ENCODE measurements around the gene AGO4. TPM values are rescaled to one million over a fixed set of nuclear protein-coding genes. Genes with fewer than 3 reads are reported as not detected.
A peak's percentile ranks its signal among the peaks of the same experiment; 100 is the strongest.
"Not testable (repeated sequence)": the region's sequence is repeated elsewhere in the genome, so short reads cannot be mapped to it uniquely, and the experiment has no call there.

Gene AGO4
- 19.0 TPM for total RNA-seq
- long read RNA-seq, full-length matches to known transcripts, result 14 of 34 reads
- long read RNA-seq, partial matches to known transcripts, result 15 of 34 reads
- long read RNA-seq, other reads (novel, unspliced or antisense), result 5 of 34 reads

GRCh38 chr1:35807614-35808449 lies at the start of gene AGO4:
Gene AGO4, plus strand, starts transcription at chr1:35808016. Its CDS starts 401 bp downstream, at chr1:35808417.
- ATAC-seq (peak; percentile 85), DNase-seq (peak; percentile 84)
- intact Hi-C loops (cut with micrococcal nuclease), result no loop called here

GRCh38 chr1:35762141-35762540 lies 45.7 kb upstream of the AGO4 start:
- intact Hi-C loops (cut with micrococcal nuclease), result no loop called here

GRCh38 chr1:35763201-35763600 lies 44.6 kb upstream of the AGO4 start:
- no peak for ATAC-seq
- DNase-seq, result no peak
- intact Hi-C loops (cut with micrococcal nuclease), result no loop called here

More at GRCh38 chr1:35762141-35762540, 45.7 kb upstream of the AGO4 start:
- no peak for ATAC-seq
- DNase-seq, result no peak

- DNase-seq, result no peak
- intact Hi-C loops (cut with micrococcal nuclease), result no loop called here
- ATAC-seq, result no peak
Measured at GRCh38 chr1:35764283-35764682, 43.5 kb upstream of the AGO4 start.

GRCh38 chr1:35768350-35769187 lies 39.2 kb upstream of the AGO4 start:
- ATAC-seq, result no peak
- DNase-seq, result no peak

GRCh38 chr1:35769188-35769758 lies 38.5 kb upstream of the AGO4 start:
- DNase-seq (peak; percentile 89), ATAC-seq (peak; percentile 93)
- intact Hi-C loops (cut with micrococcal nuclease), result no loop called here

More at GRCh38 chr1:35768350-35769187, 39.2 kb upstream of the AGO4 start:
- intact Hi-C loops (cut with micrococcal nuclease), result no loop called here

GRCh38 chr1:35773711-35774110 lies 34.1 kb upstream of the AGO4 start:
- ATAC-seq (no peak), DNase-seq (no peak)
- intact Hi-C loops (cut with micrococcal nuclease), result no loop called here

- ATAC-seq; intact Hi-C loops (cut with micrococcal nuclease); DNase-seq: not testable (repeated sequence)
Measured at GRCh38 chr1:35776172-35776571, 31.6 kb upstream of the AGO4 start.

GRCh38 chr1:35777109-35777508 lies 30.7 kb upstream of the AGO4 start:
- ATAC-seq (no peak), DNase-seq (no peak)
- intact Hi-C loops (cut with micrococcal nuclease), result no loop called here

GRCh38 chr1:35783055-35783583 lies 24.7 kb upstream of the AGO4 start:
- intact Hi-C loops (cut with micrococcal nuclease), result loop anchor here (5.0 kb wide), 1 partner anchor 211 kb away; the partner anchor contains the start of gene TFAP2E
- ATAC-seq (no peak), DNase-seq (no peak)

GRCh38 chr1:35784364-35784763 lies 23.5 kb upstream of the AGO4 start:
- not testable (repeated sequence) for ATAC-seq, DNase-seq
- intact Hi-C loops (cut with micrococcal nuclease), result loop anchor here (5.0 kb wide), 1 partner anchor 212 kb away; the partner anchor contains the start of gene TFAP2E

GRCh38 chr1:35788139-35788538 lies 19.7 kb upstream of the AGO4 start:
- intact Hi-C loops (cut with micrococcal nuclease), result no loop called here
- ATAC-seq (no peak), DNase-seq (no peak)

GRCh38 chr1:35790670-35791069 lies 17.1 kb upstream of the AGO4 start:
- DNase-seq (no peak), ATAC-seq (no peak)
- intact Hi-C loops (cut with micrococcal nuclease), result no loop called here

GRCh38 chr1:35795295-35795694 lies 12.5 kb upstream of the AGO4 start:
- DNase-seq, result no peak
- intact Hi-C loops (cut with micrococcal nuclease), result no loop called here
- no peak for ATAC-seq

- intact Hi-C loops (cut with micrococcal nuclease), result no loop called here
- ATAC-seq, result no peak
- no peak for DNase-seq
Measured at GRCh38 chr1:35797380-35797779, 10.4 kb upstream of the AGO4 start.

- intact Hi-C loops (cut with micrococcal nuclease); ATAC-seq; DNase-seq: not testable (repeated sequence)
Measured at GRCh38 chr1:35798019-35798418, 9.8 kb upstream of the AGO4 start.

- intact Hi-C loops (cut with micrococcal nuclease); DNase-seq: not testable (repeated sequence)
- peak; percentile 20 for ATAC-seq
Measured at GRCh38 chr1:35800167-35800887, 7.5 kb upstream of the AGO4 start.

GRCh38 chr1:35808450-35809113 lies 766 bp downstream of the AGO4 start:
- intact Hi-C loops (cut with micrococcal nuclease), result no loop called here

More at GRCh38 chr1:35808450-35809113, 766 bp downstream of the AGO4 start:
- DNase-seq (peak; percentile 64), ATAC-seq (peak; percentile 67)

Measured in left ventricle myocardium superior (tissue), 1 donor.